H1 (cell line): ENCODE measurements around the gene NRN1L. TPM values are rescaled to one million over a fixed set of nuclear protein-coding genes. Genes with fewer than 3 reads are reported as not detected.

ENCODE experiments used
- CTCF ChIA-PET: fragments of 300-600 bp; sonication (Branson Sonifier 250); formaldehyde crosslinking; loops from one replicate; lab custom pipeline; 2021; ENCODE audit not compliant: partially characterized antibody; lab: Charles Lee
- POLR2A ChIA-PET: fragments of 300-600 bp; sonication (Branson Sonifier 250); formaldehyde crosslinking; loops from one replicate; lab custom pipeline; 2021; ENCODE audit warnings: inconsistent platforms; ENCODE audit not compliant: partially characterized antibody; lab: Charles Lee
- DNase-seq, 2 experiments: peaks; one replicate each; pipeline versions ENCODE4 v3.0.0 to v3.0.0-alpha.2; 2010 to 2022; ENCODE audit warnings: low spot score in 2 of 2, low read depth in 1 of 2, mixed read lengths in 1 of 2
- FAIRE-seq: peaks from 2 replicates; lab custom pipeline; 2011; peaks lifted over from hg19 to GRCh38; lab: Jason Lieb, UNC
- H2AFZ ChIP-seq: 2 replicates; pipeline ENCODE4 v1.8.1; 2012; ENCODE audit warnings: low read length, inconsistent platforms
- H2AK5ac ChIP-seq: 2 replicates; pipeline ENCODE4 v1.6.1; 2013; ENCODE audit warnings: low read depth, low read length
- H2BK120ac ChIP-seq: replicated peaks from 2 replicates; pipeline ENCODE3; 2013; ENCODE audit warnings: low read depth, low read length, inconsistent platforms
- H2BK12ac ChIP-seq: 2 replicates; pipeline ENCODE4 v1.6.1; 2013; ENCODE audit warnings: low read depth, low read length
- H2BK15ac ChIP-seq: 2 replicates; pipeline ENCODE4 v1.6.1; 2013; ENCODE audit warnings: low read length
- H2BK20ac ChIP-seq: 2 replicates; pipeline ENCODE4 v1.6.1; 2013; ENCODE audit warnings: low read length
- H2BK5ac ChIP-seq: 2 replicates; pipeline ENCODE4 v1.6.1; 2013; ENCODE audit warnings: low read depth, low read length
- H3K14ac ChIP-seq: 2 replicates; pipeline ENCODE4 v1.6.1; 2013; ENCODE audit warnings: inconsistent platforms; ENCODE audit not compliant: insufficient read length
- H3K18ac ChIP-seq: 2 replicates; pipeline ENCODE4 v1.6.1; 2013; ENCODE audit warnings: low read length; ENCODE audit errors: extremely low read depth
- H3K23ac ChIP-seq: 2 replicates; pipeline ENCODE4 v1.6.1; 2013; ENCODE audit warnings: inconsistent platforms; ENCODE audit not compliant: insufficient read length
- H3K23me2 ChIP-seq: 2 replicates; pipeline ENCODE4 v1.6.1; 2013; ENCODE audit warnings: low read depth, low read length
- H3K27ac ChIP-seq: 2 replicates; pipeline ENCODE4 v1.6.1; 2011; ENCODE audit warnings: low read depth, low read length, inconsistent platforms
- H3K27me3 ChIP-seq, 4 experiments: replicated peaks in 1 of 4; 1 replicate in 1 of 4; 2 replicates in 3 of 4; pipeline versions ENCODE4 v1.6.1 to v1.8.1; 2011 to 2013; ENCODE audit warnings: low read length in 3 of 4, mild to moderate bottlenecking in 3 of 4, inconsistent platforms in 2 of 4, mixed read lengths in 2 of 4, moderate library complexity in 1 of 4; ENCODE audit not compliant: control insufficient read depth in 3 of 4, insufficient read depth in 3 of 4; ENCODE audit errors: extremely low read depth in 1 of 4
- H3K36me3 ChIP-seq, 4 experiments: 2 replicates each; pipeline versions ENCODE4 v1.6.1 to v1.8.1; 2011 to 2013; ENCODE audit warnings: mild to moderate bottlenecking in 4 of 4, low read length in 3 of 4, moderate library complexity in 2 of 4, control low read depth in 1 of 4, inconsistent platforms in 1 of 4; ENCODE audit not compliant: insufficient read depth in 4 of 4, control insufficient read depth in 2 of 4
- H3K4ac ChIP-seq: replicated peaks from 2 replicates; pipeline ENCODE3; 2013; ENCODE audit warnings: low read length, low read depth, mixed read lengths, inconsistent platforms; ENCODE audit not compliant: insufficient read length
- H3K4me1 ChIP-seq, 4 experiments: replicated peaks in 1 of 4; 1 replicate in 1 of 4; 2 replicates in 3 of 4; pipeline versions ENCODE4 v1.6.1 to v1.8.1; 2011 to 2013; ENCODE audit warnings: low read length in 3 of 4, inconsistent platforms in 2 of 4, mixed read lengths in 1 of 4; ENCODE audit not compliant: insufficient read depth in 4 of 4, control insufficient read depth in 3 of 4
- H3K4me2 ChIP-seq, 2 experiments: 2 replicates each; pipeline versions ENCODE4 v1.6.1 to v1.8.1; 2011 to 2013; ENCODE audit warnings: low read depth in 2 of 2, low read length in 2 of 2, control low read depth in 1 of 2, inconsistent platforms in 1 of 2, mild to moderate bottlenecking in 1 of 2; ENCODE audit not compliant: insufficient read depth in 1 of 2
- H3K4me3 ChIP-seq, 4 experiments: fragments of 200-600, 300-600 bp in 1 of 4; sonication (generic), shearing (Covaris generic), sonication (Bioruptor Twin) in 1 of 4; 2 replicates each; pipeline versions ENCODE4 v1.5.1 to v1.8.1; 2011 to 2016; ENCODE audit warnings: low read length in 4 of 4, low read depth in 3 of 4, control low read depth in 2 of 4, inconsistent platforms in 2 of 4, mild to moderate bottlenecking in 2 of 4, mixed read lengths in 1 of 4, moderate library complexity in 1 of 4; ENCODE audit not compliant: insufficient read depth in 2 of 4; ENCODE audit errors: extremely low read depth in 1 of 4
- H3K56ac ChIP-seq: replicated peaks from 2 replicates; pipeline ENCODE3; 2013; ENCODE audit warnings: low read depth, mild to moderate bottlenecking, mixed read lengths, low read length, inconsistent platforms; ENCODE audit not compliant: insufficient read length
- H3K79me1 ChIP-seq: 2 replicates; pipeline ENCODE4 v1.6.1; 2013; ENCODE audit warnings: low read depth, low read length, control low read depth
- H3K79me2 ChIP-seq, 2 experiments: 2 replicates each; pipeline versions ENCODE4 v1.6.1 to v1.8.1; 2012 to 2013; ENCODE audit warnings: low read length in 2 of 2, mild to moderate bottlenecking in 2 of 2, inconsistent platforms in 1 of 2; ENCODE audit not compliant: insufficient read depth in 2 of 2, control insufficient read depth in 1 of 2
- H3K9ac ChIP-seq, 4 experiments: replicated peaks in 1 of 4; 1 replicate in 1 of 4; 2 replicates in 3 of 4; pipeline versions ENCODE4 v1.6.1 to v1.8.1; 2011 to 2013; ENCODE audit warnings: low read depth in 3 of 4, low read length in 3 of 4, control low read depth in 2 of 4, mild to moderate bottlenecking in 2 of 4, moderate library complexity in 2 of 4, inconsistent platforms in 1 of 4; ENCODE audit errors: extremely low read depth in 1 of 4
- H3K9me3 ChIP-seq, 2 experiments: 2 replicates each; pipeline versions ENCODE4 v1.6.1 to v1.8.1; 2012 to 2013; ENCODE audit warnings: mild to moderate bottlenecking in 2 of 2, moderate library complexity in 2 of 2, control low read depth in 1 of 2, inconsistent platforms in 1 of 2, low read depth in 1 of 2, low read length in 1 of 2, mixed read lengths in 1 of 2; ENCODE audit not compliant: insufficient read depth in 2 of 2
- H4K20me1 ChIP-seq, 2 experiments: replicated peaks in 1 of 2; 2 replicates each; pipeline versions ENCODE3 to v1.8.1; 2011 to 2013; ENCODE audit warnings: inconsistent platforms in 2 of 2, low read length in 2 of 2, mild to moderate bottlenecking in 1 of 2; ENCODE audit not compliant: insufficient read depth in 2 of 2, control insufficient read depth in 1 of 2
- H4K5ac ChIP-seq: 2 replicates; pipeline ENCODE4 v1.6.1; 2013; ENCODE audit warnings: low read length, low read depth, mixed read lengths, inconsistent platforms; ENCODE audit not compliant: insufficient read length
- H4K8ac ChIP-seq: 2 replicates; pipeline ENCODE4 v1.8.0; 2013; ENCODE audit warnings: mild to moderate bottlenecking, moderate library complexity, low read length, inconsistent platforms; ENCODE audit not compliant: insufficient read depth; ENCODE audit errors: extremely low read depth
- H4K91ac ChIP-seq: replicated peaks from 2 replicates; pipeline ENCODE3; 2013; ENCODE audit warnings: low read length, mixed read lengths, inconsistent platforms; ENCODE audit not compliant: insufficient read length
- BACH1 ChIP-seq: IDR thresholded peaks from 2 replicates; pipeline ENCODE4 v1.6.1; 2012; ENCODE audit warnings: low read length, improper control_type of control experiment
- CBX5 ChIP-seq: fragments of 300-800, 300-1000 bp; sonication (generic); IDR thresholded peaks from 2 replicates; pipeline ENCODE4 v1.7.1; 2016; ENCODE audit warnings: antibody characterized with exemption, low read length, low read depth
- HDAC6 ChIP-seq: IDR thresholded peaks from one replicate; pipeline ENCODE4 v1.7.1; 2012; ENCODE audit warnings: low read depth, mild to moderate bottlenecking, inconsistent platforms, low read length, moderate library complexity
- KDM5A ChIP-seq: fragments of 200-600 bp; IDR thresholded peaks from 2 replicates; pipeline ENCODE4 v1.7.1; 2012; ENCODE audit warnings: mild to moderate bottlenecking, low read length, inconsistent platforms, mixed read lengths
- RBBP5 ChIP-seq: IDR thresholded peaks from 2 replicates; pipeline ENCODE4 v1.7.1; 2012; ENCODE audit warnings: low read depth, mild to moderate bottlenecking, inconsistent platforms, low read length, moderate library complexity, borderline replicate concordance
- RFX5 ChIP-seq: IDR thresholded peaks from 2 replicates; pipeline ENCODE4 v1.6.1; 2011; ENCODE audit warnings: low read depth, low read length, improper control_type of control experiment, borderline replicate concordance
- RNF2 ChIP-seq: fragments of 200-900, 300-1000 bp; sonication (generic); IDR thresholded peaks from 2 replicates; pipeline ENCODE4 v1.7.1; 2016; ENCODE audit warnings: borderline replicate concordance, low read depth, mild to moderate bottlenecking, antibody characterized with exemption, low read length; ENCODE audit not compliant: poor library complexity, severe bottlenecking; ENCODE audit errors: missing control alignments
- RXRA ChIP-seq: IDR thresholded peaks from 2 replicates; pipeline ENCODE4 v1.6.1; 2011; ENCODE audit warnings: low read depth, mild to moderate bottlenecking, low read length, moderate library complexity; ENCODE audit not compliant: insufficient read depth
- SP4 ChIP-seq: IDR thresholded peaks from 2 replicates; pipeline ENCODE4 v1.6.1; 2012; ENCODE audit warnings: low read length, inconsistent platforms
- TAF1 ChIP-seq: IDR thresholded peaks from 2 replicates; pipeline ENCODE4 v1.6.1; 2011; ENCODE audit warnings: mild to moderate bottlenecking, low read depth, low read length
- TBP ChIP-seq: IDR thresholded peaks from 2 replicates; pipeline ENCODE4 v1.6.1; 2011; ENCODE audit warnings: low read depth, low read length, improper control_type of control experiment
- ZNF274 ChIP-seq: IDR thresholded peaks from 2 replicates; pipeline ENCODE4 v1.7.0; 2012; ENCODE audit warnings: low read length, borderline replicate concordance; ENCODE audit errors: extremely low read depth
- WGBS, 2 experiments: shearing (Covaris generic) in 1 of 2; methylation state at CpG; one replicate each; pipeline versions ENCODE4 v1.1.6 to v1.1.7; 2013 to 2015; ENCODE audit warnings: low lambda C conversion rate in 2 of 2, mixed read lengths in 2 of 2, inconsistent platforms in 1 of 2, low coverage in 1 of 2, missing lambda C conversion rate in 1 of 2; ENCODE audit not compliant: insufficient replicate concordance in 2 of 2, insufficient coverage in 1 of 2, insufficient read length in 1 of 2; ENCODE audit errors: extremely low coverage in 1 of 2, missing lambda C conversion rate in 1 of 2; 5-methylcytosine and 5-hydroxymethylcytosine counted together
- polyA plus RNA-seq, 7 experiments: library from polyadenylated mRNA; depleted of rRNA in 3 of 7; stranded (reverse) in 5 of 7; unstranded in 2 of 7; fragments of >200 nt in 5 of 7; fragments of 200-250 nt in 2 of 7; gene quantifications; 1 replicate in 5 of 7; 2 replicates in 1 of 7; 4 replicates in 1 of 7; pipeline versions ENCODE4 v1.2.1 to v1.2.3, GENCODE V29; 2011 to 2013; ENCODE audit warnings: missing spikeins in 2 of 7, mixed read lengths in 2 of 7
- total RNA-seq: library from RNA; stranded (reverse); fragmentation: NEBNext Ultra II Directional; extraction: Animal tissue kit (Norgen Biotek cat#: 25700); gene quantifications from 2 replicates; pipeline ENCODE4 v1.2.1, GENCODE V29; 2021

Gene NRN1L
- total and polyA plus RNA-seq, 2 of the 8 experiments (the other 6 are each of a cell fraction or from before 2014, with no cell fraction given): 4.1 to 35.2 TPM

- H3K36me3 ChIP-seq: peaks cover 34 to 60% (median 49%) of the 10 kb centered on the region in 4 experiments
- CTCF ChIA-PET: interaction anchor here (1.7 to 21.8 kb wide), 3 partner anchors 55 to 207 kb away, joined by 4 to 623 read pairs (median 6); partner anchors contain the start of genes CTRL, LCAT and PSMB10
These were observed 5.2 kb upstream of the NRN1L start for GRCh38 chr16:67879462-67879861.

More at GRCh38 chr16:67879462-67879861, 5.2 kb upstream of the NRN1L start:
- FAIRE-seq: no peak
- H4K91ac ChIP-seq: no peak overlapping the region
- H3K9me3 ChIP-seq: no peaks in the 10 kb centered on the region
- H3K27me3 ChIP-seq: no peaks in the 10 kb centered on the region
- H2BK120ac ChIP-seq: no peak overlapping the region
- H3K4ac ChIP-seq: no peak overlapping the region
- H2BK5ac ChIP-seq: no peak overlapping the region
- H3K56ac ChIP-seq: no peak overlapping the region
- H3K18ac ChIP-seq: no peak overlapping the region
- no peak overlapping the region for H4K8ac ChIP-seq
- no peak for DNase-seq
- peaks cover 19% of the 10 kb centered on the region in 2 experiments for H4K20me1 ChIP-seq
- no peak overlapping the region for H2BK15ac ChIP-seq
- no peak overlapping the region for H2AK5ac ChIP-seq
- H3K23ac ChIP-seq: no peak overlapping the region
- TF ChIP-seq RBBP5 (no peak), SP4 (no peak), CBX5 (no peak), BACH1 (no peak), KDM5A (no peak), ZNF274 (no peak), TBP (no peak), RFX5 (no peak), TAF1 (no peak), RXRA (no peak), RNF2 (no peak), HDAC6 (no peak)
- H3K23me2 ChIP-seq: no peaks in the 10 kb centered on the region
- H3K27ac ChIP-seq: no peak overlapping the region
- no peak overlapping the region for H3K4me2 ChIP-seq
- H3K4me3 ChIP-seq: no peak overlapping the region
- no peak overlapping the region for H3K9ac ChIP-seq
- 95% methylated on average over 12 of the region's 12 CpGs; no CpG with 5 or more reads in 1 of the 2 experiments for WGBS, 2 experiments
- H3K14ac ChIP-seq: no peak overlapping the region
- no peak overlapping the region for H2BK12ac ChIP-seq
- H2BK20ac ChIP-seq: no peak overlapping the region
- peaks cover 0 to 17% of the 10 kb centered on the region in 2 experiments; a peak in 2 of 4 replicates for H3K79me2 ChIP-seq
- H2AFZ ChIP-seq: no peak overlapping the region
- peaks cover 0 to 3% (median 2%) of the 10 kb centered on the region in 4 experiments; a peak in 5 of 7 replicates for H3K4me1 ChIP-seq
- peaks cover 7% of the 10 kb centered on the region for H3K79me1 ChIP-seq
- POLR2A ChIA-PET: interaction anchor here (1.0 to 1.4 kb wide), 4 partner anchors 15 to 60 kb away, joined by 3 to 4 read pairs (median 3); no protein-coding TSS in a partner anchor
- no peak overlapping the region for H4K5ac ChIP-seq
